Measurements from ENCODE around the gene SUMO1. TPM values are rescaled to one million over a fixed set of nuclear protein-coding genes. Genes with fewer than 3 reads are reported as not detected.
A peak's percentile ranks its signal among the peaks of the same experiment; 100 is the strongest.

SUMO1 gene
- total and polyA plus RNA-seq, 2 donors (not counting 3 experiments of a cell fraction or from before 2014, with no cell fraction given), result 38.5 to 105 TPM

GRCh38 chr2:202278944-202279343 is 40.5 kb upstream of the SUMO1 start:
- H3K9me3 ChIP-seq (replicated peaks; ENCODE audit: control insufficient read depth, insufficient read depth, low read length), result no peaks in the 10 kb centered on the region
- DNase-seq (ENCODE audit: low read depth, low spot score), result peak; percentile 88
- peaks cover 88% of the 10 kb centered on the region for H3K79me2 ChIP-seq (ENCODE audit: control insufficient read depth, insufficient read depth, low read length)
- H2AFZ ChIP-seq (ENCODE audit: low read depth, low read length), result no peak overlapping the region
- peak overlapping the region; percentile 61 for H3K4me2 ChIP-seq (ENCODE audit: insufficient read depth, low read length)
- TF ChIP-seq GATA2 (IDR thresholded peaks at IDR 0.05; ENCODE audit: insufficient read depth, insufficient read length, low read depth, low read length), result no peak
- no peak for TF ChIP-seq EZH2 (IDR thresholded peaks at IDR 0.05; ENCODE audit: borderline replicate concordance, low read depth, low read length, severe bottlenecking)
- peak; percentile 41 to 61 for TF ChIP-seq CTCF (IDR thresholded peaks at IDR 0.05; ENCODE audit: extremely low read depth in 1 of 2, insufficient read depth in 1 of 2, low read depth in 1 of 2, low read length in 2 of 2)
- TF ChIP-seq MYC (IDR thresholded peaks at IDR 0.05; ENCODE audit: low read depth, low read length), result no peak
- no peak for TF ChIP-seq POLR2AphosphoS5 (IDR thresholded peaks at IDR 0.05; ENCODE audit: insufficient read depth, low read depth, low read length)
- no peak for TF ChIP-seq POLR2A (IDR thresholded peaks at IDR 0.05; ENCODE audit: low read depth, low read length)
- no peak for TF ChIP-seq JUN (IDR thresholded peaks at IDR 0.05; ENCODE audit: borderline replicate concordance, insufficient read depth, insufficient read length, low read depth)
- H4K20me1 ChIP-seq (replicated peaks; ENCODE audit: control insufficient read depth, extremely low read depth, insufficient read depth, low read length), result peaks cover 9% of the 10 kb centered on the region
- no peaks in the 10 kb centered on the region for H3K27me3 ChIP-seq (ENCODE audit: control insufficient read depth in 2 of 2, insufficient read depth in 2 of 2, low read length in 2 of 2)
- H3K36me3 ChIP-seq (ENCODE audit: control insufficient read depth in 2 of 2, extremely low read depth in 1 of 2, insufficient read depth in 2 of 2, low read length in 2 of 2), result peaks cover 9 to 29% of the 10 kb centered on the region in 2 experiments
- no peaks in the 10 kb centered on the region for H3K9me1 ChIP-seq (replicated peaks; ENCODE audit: control insufficient read depth, extremely low read depth, insufficient read depth, low read length)
- dilution Hi-C loops (cut with MboI; ENCODE audit: extremely low pct_ligation_motif_present, low sequenced_read_pairs) (no loop called here), intact Hi-C loops (cut with micrococcal nuclease) (loop anchor here (1.0 to 2.0 kb wide), 4 partner anchors 14 to 216 kb away; partner anchors contain the start of gene NOP58)
- no TSS peak for BruUV-seq (replicated peaks)
- H3K9ac ChIP-seq (replicated peaks; ENCODE audit: extremely low read depth, insufficient read depth, low read length), result peak overlapping the region; percentile 36
- ChIA-PET POLR2A (no interaction called here), CTCF (interaction anchor here (0.6 to 2.3 kb wide), 31 partner anchors 9 to 1529 kb away, joined by 3 to 26 read pairs (median 3); no protein-coding TSS in a partner anchor)
- peaks cover 24% of the 10 kb centered on the region for H3K4me1 ChIP-seq (ENCODE audit: control insufficient read depth, extremely low read depth, insufficient read depth, low read length)
- peak overlapping the region in 1 of 3 experiments; percentile 12 for H3K4me3 ChIP-seq (replicated peaks in 1 of 3; ENCODE audit: insufficient read depth in 1 of 3, low read depth in 1 of 3, low read length in 3 of 3)
- peak overlapping the region; percentile 88 for H3K27ac ChIP-seq (ENCODE audit: insufficient read depth, low read depth, low read length)
- FAIRE-seq, result peak; percentile 88
